Neural cell (in vitro differentiated cells): ENCODE results near the gene DNAH5. TPM values are rescaled to one million over a fixed set of nuclear protein-coding genes. Genes with fewer than 3 reads are reported as not detected.

Source experiments
- H2AFZ ChIP-seq: fragments of 200-600, 300-800 bp; sonication (generic), shearing (Covaris generic); 2 replicates; pipeline ENCODE4 v1.6.0; 2014; ENCODE audit warnings: low read depth, mild to moderate bottlenecking, antibody characterized with exemption, low read length, moderate library complexity
- H3F3A ChIP-seq: fragments of 200-600 bp; shearing (Covaris generic); 2 replicates; pipeline ENCODE4 v1.6.1; 2016; ENCODE audit warnings: mild to moderate bottlenecking, moderate library complexity, mixed read lengths, antibody characterized with exemption, low read length; ENCODE audit not compliant: insufficient read depth, poor library complexity, severe bottlenecking
- H3K27ac ChIP-seq: fragments of 200-600, 300-800 bp; sonication (generic), shearing (Covaris generic); 2 replicates; pipeline ENCODE4 v1.5.1; 2014; ENCODE audit warnings: mild to moderate bottlenecking, low read length, moderate library complexity
- H3K27me3 ChIP-seq: fragments of 300-800, 200-600 bp; sonication (generic), shearing (Covaris generic); 2 replicates; pipeline ENCODE4 v1.6.0; 2014; ENCODE audit warnings: mild to moderate bottlenecking, low read depth, low read length, moderate library complexity; ENCODE audit not compliant: insufficient read depth
- H3K36me3 ChIP-seq: fragments of 300-800, 200-600 bp; sonication (generic), shearing (Covaris generic); 2 replicates; pipeline ENCODE4 v1.5.1; 2014; ENCODE audit warnings: mild to moderate bottlenecking, antibody characterized with exemption, low read length, moderate library complexity; ENCODE audit not compliant: insufficient read depth
- H3K4me2 ChIP-seq: fragments of 300-800, 200-600 bp; sonication (generic), shearing (Covaris generic); 2 replicates; pipeline ENCODE4 v1.6.0; 2014; ENCODE audit warnings: mild to moderate bottlenecking, low read length
- H3K4me3 ChIP-seq: fragments of 300-800, 200-600 bp; sonication (generic), shearing (Covaris generic); 2 replicates; pipeline ENCODE4 v1.5.1; 2014; ENCODE audit warnings: mild to moderate bottlenecking, low read length, moderate library complexity
- H3K79me2 ChIP-seq: fragments of 200-600 bp; shearing (Covaris generic); replicated peaks from 2 replicates; pipeline ENCODE4 v1.6.0; 2014; ENCODE audit warnings: mild to moderate bottlenecking, low read length, moderate library complexity; ENCODE audit not compliant: insufficient read depth
- H3K9ac ChIP-seq: fragments of 300-800, 200-600 bp; sonication (generic), shearing (Covaris generic); 2 replicates; pipeline ENCODE4 v1.6.1; 2016; ENCODE audit warnings: mild to moderate bottlenecking, low read length, mixed read lengths
- H3K9me2 ChIP-seq: fragments of 200-600 bp; shearing (Covaris generic); 2 replicates; pipeline ENCODE4 v1.6.1; 2016; ENCODE audit warnings: mild to moderate bottlenecking, low read length, mixed read lengths; ENCODE audit not compliant: insufficient read depth
- H3K9me3 ChIP-seq: fragments of 200-600, 300-800 bp; sonication (generic), shearing (Covaris generic); 2 replicates; pipeline ENCODE4 v1.6.1; 2016; ENCODE audit warnings: mild to moderate bottlenecking, mixed run types, low read length, moderate library complexity, mixed read lengths
- H4K20me1 ChIP-seq: fragments of 200-600 bp; shearing (Covaris generic); 2 replicates; pipeline ENCODE4 v1.6.1; 2016; ENCODE audit warnings: mild to moderate bottlenecking, mixed run types; ENCODE audit not compliant: insufficient read depth
- CTCF ChIP-seq: fragments of 450-650 bp; IDR thresholded peaks from 2 replicates; pipeline ENCODE4 v1.5.1; 2014; ENCODE audit warnings: antibody characterized with exemption, mild to moderate bottlenecking, moderate library complexity; ENCODE audit not compliant: poor library complexity, severe bottlenecking
- EP300 ChIP-seq: fragments of 450-650 bp; conservative IDR thresholded peaks from 2 replicates; pipeline ENCODE4 v1.6.1; 2014; ENCODE audit warnings: antibody characterized with exemption, mild to moderate bottlenecking, moderate library complexity; ENCODE audit not compliant: poor library complexity, severe bottlenecking
- EZH2 ChIP-seq: fragments of 200-600, 300-800 bp; shearing (Covaris generic), sonication (generic); IDR thresholded peaks from 2 replicates; pipeline ENCODE4 v1.6.1; 2014; ENCODE audit warnings: antibody characterized with exemption, low read length, borderline replicate concordance, mild to moderate bottlenecking; ENCODE audit not compliant: insufficient read depth, poor library complexity, severe bottlenecking
- MXI1 ChIP-seq: fragments of 450-650 bp; conservative IDR thresholded peaks from 2 replicates; pipeline ENCODE4 v1.6.1; 2014; ENCODE audit warnings: antibody characterized with exemption, mild to moderate bottlenecking; ENCODE audit not compliant: poor library complexity, severe bottlenecking
- POLR2AphosphoS5 ChIP-seq: IDR thresholded peaks from 2 replicates; pipeline ENCODE4 v1.6.1; 2012
- RAD21 ChIP-seq: fragments of 450-650 bp; conservative IDR thresholded peaks from 2 replicates; pipeline ENCODE4 v1.6.1; 2014; ENCODE audit warnings: antibody characterized with exemption, mild to moderate bottlenecking, moderate library complexity
- SMC3 ChIP-seq: fragments of 450-650 bp; conservative IDR thresholded peaks from 2 replicates; pipeline ENCODE4 v1.6.1; 2014; ENCODE audit warnings: antibody characterized with exemption, mild to moderate bottlenecking, moderate library complexity; ENCODE audit not compliant: poor library complexity
- TAF1 ChIP-seq: IDR thresholded peaks from 2 replicates; pipeline ENCODE4 v1.6.1; 2012; ENCODE audit warnings: low read depth
- polyA plus RNA-seq: library from polyadenylated mRNA; depleted of rRNA; stranded (reverse); fragments of >200 nt; gene quantifications from 2 replicates; pipeline ENCODE4 v1.2.3, GENCODE V29; 2014
- TF ChIP-seq, protein P1 (sequence below): IDR thresholded peaks from 2 replicates; pipeline ENCODE4 v1.6.1; 2012; ENCODE audit warnings: borderline replicate concordance

The DNAH5 gene
- polyA plus RNA-seq, 1 donor from 2014 or later, result 12.8 TPM

DNA sequence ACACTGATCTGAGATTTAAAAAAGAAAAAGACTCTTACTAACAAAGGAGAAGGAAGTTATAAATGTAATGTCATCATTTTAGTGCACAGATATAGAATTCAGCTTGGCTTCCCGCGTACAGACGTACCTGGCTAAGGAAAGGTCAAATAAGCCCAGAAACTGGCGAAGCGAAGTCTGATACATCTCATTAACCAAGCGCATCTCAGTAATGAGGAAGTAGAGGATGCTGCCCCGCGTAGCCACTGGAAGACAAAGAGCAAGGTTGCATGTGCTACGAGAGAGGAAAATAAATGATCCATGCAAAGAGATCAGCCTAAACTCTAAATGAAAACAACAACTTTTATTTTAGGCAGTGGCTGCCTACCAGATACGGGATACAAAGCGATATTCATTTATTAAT lies 208.8 kb downstream of the DNAH5 start:
- no peaks in the 10 kb centered on the region for H3K79me2 ChIP-seq
- H3K27me3 ChIP-seq, result no peaks in the 10 kb centered on the region
- no peaks in the 10 kb centered on the region for H4K20me1 ChIP-seq
- no peaks in the 10 kb centered on the region for H3K36me3 ChIP-seq
- no peak overlapping the region for H3K27ac ChIP-seq
- H3K4me3 ChIP-seq, result no peak overlapping the region
- no peak overlapping the region for H2AFZ ChIP-seq
- no peak for TF ChIP-seq CTCF
- no peak for TF ChIP-seq SMC3
- TF ChIP-seq EZH2, result no peak
- TF ChIP-seq POLR2AphosphoS5, result no peak
- TF ChIP-seq MXI1, result no peak
- TF ChIP-seq TAF1, result no peak
- no peak for TF ChIP-seq EP300
- no peak for TF ChIP-seq RAD21
- TF ChIP-seq, protein P1, sequence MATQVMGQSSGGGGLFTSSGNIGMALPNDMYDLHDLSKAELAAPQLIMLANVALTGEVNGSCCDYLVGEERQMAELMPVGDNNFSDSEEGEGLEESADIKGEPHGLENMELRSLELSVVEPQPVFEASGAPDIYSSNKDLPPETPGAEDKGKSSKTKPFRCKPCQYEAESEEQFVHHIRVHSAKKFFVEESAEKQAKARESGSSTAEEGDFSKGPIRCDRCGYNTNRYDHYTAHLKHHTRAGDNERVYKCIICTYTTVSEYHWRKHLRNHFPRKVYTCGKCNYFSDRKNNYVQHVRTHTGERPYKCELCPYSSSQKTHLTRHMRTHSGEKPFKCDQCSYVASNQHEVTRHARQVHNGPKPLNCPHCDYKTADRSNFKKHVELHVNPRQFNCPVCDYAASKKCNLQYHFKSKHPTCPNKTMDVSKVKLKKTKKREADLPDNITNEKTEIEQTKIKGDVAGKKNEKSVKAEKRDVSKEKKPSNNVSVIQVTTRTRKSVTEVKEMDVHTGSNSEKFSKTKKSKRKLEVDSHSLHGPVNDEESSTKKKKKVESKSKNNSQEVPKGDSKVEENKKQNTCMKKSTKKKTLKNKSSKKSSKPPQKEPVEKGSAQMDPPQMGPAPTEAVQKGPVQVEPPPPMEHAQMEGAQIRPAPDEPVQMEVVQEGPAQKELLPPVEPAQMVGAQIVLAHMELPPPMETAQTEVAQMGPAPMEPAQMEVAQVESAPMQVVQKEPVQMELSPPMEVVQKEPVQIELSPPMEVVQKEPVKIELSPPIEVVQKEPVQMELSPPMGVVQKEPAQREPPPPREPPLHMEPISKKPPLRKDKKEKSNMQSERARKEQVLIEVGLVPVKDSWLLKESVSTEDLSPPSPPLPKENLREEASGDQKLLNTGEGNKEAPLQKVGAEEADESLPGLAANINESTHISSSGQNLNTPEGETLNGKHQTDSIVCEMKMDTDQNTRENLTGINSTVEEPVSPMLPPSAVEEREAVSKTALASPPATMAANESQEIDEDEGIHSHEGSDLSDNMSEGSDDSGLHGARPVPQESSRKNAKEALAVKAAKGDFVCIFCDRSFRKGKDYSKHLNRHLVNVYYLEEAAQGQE, result no peak
- H3K4me2 ChIP-seq, result no peak overlapping the region
- no peaks in the 10 kb centered on the region for H3F3A ChIP-seq
- no peaks in the 10 kb centered on the region for H3K9me3 ChIP-seq
- H3K9ac ChIP-seq, result no peak overlapping the region
- H3K9me2 ChIP-seq, result no peaks in the 10 kb centered on the region

- Histone ChIP-seq H3F3A (no peaks in the 10 kb centered on the region), H2AFZ (no peak overlapping the region), H3K9ac (no peak overlapping the region), H3K9me3 (no peaks in the 10 kb centered on the region), H3K4me3 (no peak overlapping the region), H4K20me1 (no peaks in the 10 kb centered on the region), H3K79me2 (no peaks in the 10 kb centered on the region), H3K27ac (no peak overlapping the region), H3K9me2 (no peaks in the 10 kb centered on the region), H3K27me3 (no peaks in the 10 kb centered on the region), H3K36me3 (no peaks in the 10 kb centered on the region), H3K4me2 (no peak overlapping the region)
- TF ChIP-seq POLR2AphosphoS5 (no peak), RAD21 (no peak), MXI1 (no peak), EZH2 (no peak), TAF1 (no peak), CTCF (no peak), SMC3 (no peak), EP300 (no peak)
- TF ChIP-seq, protein P1, result no peak
Observed at GRCh38 chr5:13731121-13731628, 213.3 kb downstream of the DNAH5 start.
